Hematopoietic multipotent progenitor cell treated with erythropoietin and hydrocortisone succinate and interleukin-3 and kit ligand, for 6 days (in vitro differentiated cells): Measurements from ENCODE around the gene PPA2.
A peak's percentile ranks its signal among the peaks of the same experiment; 100 is the strongest.
"Not testable (repeated sequence)": the region's sequence is repeated elsewhere in the genome, so short reads cannot be mapped to it uniquely, and the experiment has no call there.

Experiments used
- DNase-seq: peaks from one replicate; pipeline ENCODE4 v3.0.0-alpha.2; 2015

Gene PPA2

DNA sequence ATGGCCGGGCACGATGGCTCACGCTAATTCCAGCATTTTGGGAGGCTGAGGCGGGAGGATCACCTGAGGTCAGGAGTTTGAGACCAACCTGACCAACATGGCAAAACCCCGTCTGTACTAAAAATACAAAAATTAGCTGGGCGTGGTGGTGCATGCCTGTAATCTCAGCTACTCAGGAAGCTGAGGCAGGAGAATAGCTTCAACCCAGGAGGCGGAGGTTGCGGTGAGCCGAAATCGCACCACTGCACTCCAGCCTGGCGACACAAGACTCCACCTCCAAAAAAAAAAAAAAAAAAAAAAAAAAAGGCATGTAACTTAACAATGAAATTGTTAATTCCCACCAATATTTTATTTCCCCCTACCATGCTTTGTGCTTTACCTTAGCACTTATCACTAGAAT, 15.3 kb downstream of the PPA2 start:
- DNase-seq: not testable (repeated sequence)

GRCh38 chr4:105458001-105458400, 15.9 kb downstream of the PPA2 start:
- DNase-seq: no peak

DNA sequence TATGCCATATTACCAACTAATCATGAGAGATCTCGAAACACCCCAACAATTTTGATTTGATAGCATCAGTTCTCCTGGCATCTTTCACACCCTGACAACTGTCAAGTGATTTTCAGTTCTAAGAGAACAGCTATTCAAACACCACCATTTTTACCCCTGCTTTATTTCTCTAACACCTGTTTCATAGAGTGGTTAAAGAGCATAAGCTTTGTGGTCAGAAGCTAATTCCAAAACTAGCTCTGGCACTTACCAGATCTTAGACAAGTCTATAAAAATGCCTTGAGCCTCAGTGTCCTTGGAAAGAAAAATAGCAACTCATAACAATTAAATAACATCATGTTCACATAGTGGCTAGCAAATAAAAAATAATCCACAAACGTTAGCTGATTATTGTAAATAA, 17.9 kb downstream of the PPA2 start:
- no peak for DNase-seq

- DNase-seq: no peak
These were observed 18.7 kb downstream of the PPA2 start for GRCh38 chr4:105455182-105455581.

DNA sequence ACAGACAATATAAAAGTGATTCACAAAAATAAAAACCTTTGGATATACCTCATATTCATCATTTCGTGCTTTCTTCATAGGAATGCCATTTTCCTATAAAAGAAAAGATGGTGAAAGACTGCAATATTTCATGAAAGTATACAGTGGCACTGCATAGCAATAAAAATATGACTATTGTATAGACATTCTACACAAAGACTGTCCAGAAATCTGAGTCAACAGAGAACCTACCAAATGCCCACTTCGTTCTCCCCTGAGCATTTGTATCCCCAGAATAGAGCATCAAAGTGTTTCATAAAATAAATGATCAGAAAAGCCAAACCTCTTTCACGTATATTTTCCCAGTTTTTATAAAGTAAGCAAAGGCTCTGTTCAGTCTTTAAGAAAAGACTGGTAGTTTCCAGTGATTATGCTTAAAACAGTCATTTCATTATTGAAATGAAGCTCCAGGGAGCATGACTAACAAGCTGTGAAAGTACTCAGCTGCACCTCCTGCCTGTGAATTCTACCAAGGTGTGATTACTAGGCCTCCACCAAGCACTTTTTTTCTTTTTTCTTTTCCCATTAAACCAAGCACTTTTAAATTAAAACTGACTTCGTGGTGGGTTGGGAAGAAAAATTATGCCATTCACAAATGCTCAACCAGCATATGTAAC, 20.2 kb downstream of the PPA2 start:
- DNase-seq: no peak

DNA sequence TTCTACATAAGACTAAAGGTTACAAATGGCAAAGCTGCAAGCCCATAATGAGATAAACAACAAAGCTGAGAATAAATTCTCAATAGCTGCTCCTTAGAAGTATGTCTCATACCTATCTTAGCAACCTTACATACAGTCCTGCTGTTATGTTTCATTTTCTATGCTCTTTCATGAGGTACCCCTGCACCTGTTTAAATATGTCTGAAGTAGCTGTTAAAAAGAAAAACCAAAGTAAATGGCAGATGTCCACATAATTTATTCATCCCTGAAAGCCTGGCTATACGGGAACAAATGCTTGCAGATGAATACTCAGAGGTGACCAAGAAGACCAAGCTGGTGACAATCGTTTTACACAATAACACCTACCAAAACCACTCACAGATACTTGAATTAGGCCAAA, 22.5 kb downstream of the PPA2 start:
- no peak for DNase-seq

DNA sequence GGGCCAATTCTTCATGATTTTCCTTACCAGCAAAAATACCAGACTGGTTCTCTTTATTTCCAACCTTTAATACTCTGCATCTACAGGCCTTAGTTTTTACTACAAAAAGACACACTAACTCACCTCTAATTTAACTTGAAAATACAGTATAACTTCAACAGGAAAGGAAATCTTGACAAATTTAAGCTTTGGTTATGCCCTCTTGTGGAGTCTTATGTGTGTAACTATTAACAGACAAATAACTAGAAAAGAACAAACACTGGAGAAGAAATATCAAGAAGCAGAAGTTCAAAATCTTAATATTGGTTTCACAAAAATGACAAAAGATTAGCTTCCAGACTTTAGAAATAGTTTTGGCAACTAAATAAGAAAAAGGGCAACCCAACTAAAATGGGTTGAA, 33.0 kb downstream of the PPA2 start:
- DNase-seq: no peak

- no peak for DNase-seq
These were observed 36.2 kb downstream of the PPA2 start for GRCh38 chr4:105437637-105438036.

GRCh38 chr4:105436414-105436813, 37.4 kb downstream of the PPA2 start:
- no peak for DNase-seq

GRCh38 chr4:105434940-105435339, 38.9 kb downstream of the PPA2 start:
- DNase-seq: no peak

- DNase-seq: no peak
These were observed 40.4 kb downstream of the PPA2 start for GRCh38 chr4:105433421-105433820.

DNA sequence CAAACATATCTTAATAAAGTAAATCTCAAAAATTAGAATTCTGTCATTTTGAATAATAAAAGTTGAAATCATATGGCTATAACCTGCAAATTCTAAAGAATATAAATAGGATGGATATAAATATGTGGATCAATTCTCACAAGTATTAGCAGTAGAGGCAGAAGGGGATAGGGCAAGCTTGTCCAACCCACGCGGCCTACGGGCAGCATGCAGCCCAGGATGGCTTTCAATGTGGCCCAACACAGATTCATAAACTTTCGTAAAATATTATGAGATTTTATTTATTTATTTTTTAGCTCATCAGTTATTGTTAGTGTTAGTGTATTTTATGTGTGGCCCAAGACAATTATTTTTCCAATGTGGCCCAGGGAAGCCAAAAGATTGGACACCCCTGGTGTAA, 41.4 kb downstream of the PPA2 start:
- DNase-seq: no peak

GRCh38 chr4:105430811-105431210, 43.1 kb downstream of the PPA2 start:
- no peak for DNase-seq

DNA sequence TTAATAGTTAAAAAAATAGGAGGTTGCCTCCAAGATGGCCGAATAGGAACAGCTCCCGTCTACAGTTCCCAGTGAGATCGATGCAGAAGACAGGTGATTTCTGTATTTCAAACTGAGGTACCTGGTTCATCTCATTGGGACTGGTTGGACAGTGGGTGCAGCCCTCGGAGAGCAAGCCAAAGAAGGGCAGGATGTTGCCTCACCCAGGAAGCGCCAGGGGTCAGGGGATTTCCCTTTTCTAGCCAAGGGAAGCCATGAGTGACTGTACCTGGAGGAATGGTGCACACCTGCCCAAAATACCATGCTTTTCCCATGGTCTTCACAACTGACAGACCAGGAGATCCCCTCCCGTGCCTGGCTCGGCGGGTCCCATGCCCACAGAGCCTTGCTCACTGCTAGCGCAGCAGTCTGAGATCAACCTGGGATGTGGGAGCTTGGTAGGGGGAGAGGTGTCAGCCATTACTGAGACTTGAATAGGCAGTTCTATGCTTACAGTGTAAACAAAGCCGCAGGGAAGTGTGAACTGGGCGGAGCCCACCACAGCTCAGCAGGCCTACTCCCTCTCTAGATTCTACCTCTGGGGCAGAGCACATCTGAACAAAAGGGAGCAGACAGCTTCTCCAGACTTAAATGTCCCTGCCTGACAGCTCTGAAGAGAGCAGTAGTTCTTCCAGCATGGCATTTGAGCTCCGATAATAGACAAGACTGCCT, 47.5 kb downstream of the PPA2 start:
- DNase-seq: no peak

DNA sequence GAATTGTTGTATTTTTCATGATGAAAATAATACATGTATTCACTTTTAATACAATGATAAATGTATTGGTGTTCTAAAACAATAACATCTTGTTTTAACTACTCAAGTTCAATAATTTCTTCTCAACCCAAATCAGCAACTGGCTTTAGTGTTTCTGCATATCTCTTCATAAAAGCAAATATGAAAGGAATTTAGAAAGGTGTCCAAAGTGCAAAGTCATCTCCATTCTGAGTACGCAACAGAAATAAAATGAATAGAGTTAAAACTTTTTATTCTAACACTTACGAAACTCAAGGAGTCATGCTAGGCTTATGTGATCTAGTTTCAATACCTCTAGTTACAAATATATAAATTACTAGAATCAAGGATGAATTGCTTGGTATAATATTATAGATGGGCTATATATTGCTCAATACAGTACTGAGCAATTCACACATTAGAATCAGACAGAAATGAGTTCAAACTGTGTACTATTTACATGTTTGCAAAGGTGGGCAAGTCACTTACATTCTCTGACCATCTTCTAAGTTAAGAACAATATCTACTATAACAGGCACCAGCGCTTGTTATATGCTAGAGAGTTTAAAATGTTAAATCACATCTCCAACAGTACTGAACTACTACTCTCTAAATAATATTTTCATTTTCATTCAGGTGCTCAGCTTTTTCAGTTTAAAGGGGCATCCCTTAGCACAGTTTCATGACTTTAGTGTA, 51.5 kb downstream of the PPA2 start:
- DNase-seq: no peak

DNA sequence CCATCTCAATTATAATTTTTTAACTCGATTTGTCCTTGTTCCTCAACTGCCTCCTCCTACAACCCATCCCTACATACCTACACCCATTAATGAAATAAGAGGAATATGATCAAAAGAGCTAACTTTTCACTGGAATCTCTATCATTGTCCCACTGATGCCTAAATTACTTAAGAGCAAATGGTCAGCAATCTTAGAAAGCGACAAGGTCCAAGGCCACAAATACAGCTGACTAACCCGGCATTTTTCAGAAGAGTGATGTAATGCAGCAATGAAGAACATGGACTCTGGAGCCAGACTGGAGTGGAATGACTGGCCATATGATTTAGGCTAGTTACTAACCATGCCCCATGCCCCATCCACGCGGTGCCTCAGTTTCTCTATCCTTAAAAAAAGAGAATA, 56.2 kb downstream of the PPA2 start:
- DNase-seq: no peak

DNA sequence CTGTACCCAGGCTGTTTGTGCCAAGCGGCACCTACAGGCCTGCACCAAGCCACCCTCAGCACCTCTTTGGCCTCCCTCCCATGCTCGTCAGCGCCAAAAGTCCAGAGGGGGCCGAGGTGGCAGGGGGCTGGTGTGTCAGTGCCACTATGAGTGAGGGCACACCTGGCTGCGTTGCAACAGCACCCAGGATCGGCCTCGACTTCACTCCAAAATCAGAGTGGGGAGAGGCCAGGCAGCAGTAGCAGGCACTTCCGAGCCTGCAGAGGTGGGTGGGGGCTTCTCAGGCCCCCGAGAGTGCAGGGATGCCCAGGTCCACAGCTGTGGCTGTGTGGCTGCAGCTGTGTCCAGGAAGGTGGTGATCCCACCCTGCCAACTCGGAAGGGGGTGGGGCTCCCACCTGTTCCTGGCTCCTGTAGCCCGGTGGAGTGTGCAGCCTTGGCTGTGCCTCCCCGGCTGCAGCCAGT, 58.5 kb downstream of the PPA2 start:
- no peak for DNase-seq

DNA sequence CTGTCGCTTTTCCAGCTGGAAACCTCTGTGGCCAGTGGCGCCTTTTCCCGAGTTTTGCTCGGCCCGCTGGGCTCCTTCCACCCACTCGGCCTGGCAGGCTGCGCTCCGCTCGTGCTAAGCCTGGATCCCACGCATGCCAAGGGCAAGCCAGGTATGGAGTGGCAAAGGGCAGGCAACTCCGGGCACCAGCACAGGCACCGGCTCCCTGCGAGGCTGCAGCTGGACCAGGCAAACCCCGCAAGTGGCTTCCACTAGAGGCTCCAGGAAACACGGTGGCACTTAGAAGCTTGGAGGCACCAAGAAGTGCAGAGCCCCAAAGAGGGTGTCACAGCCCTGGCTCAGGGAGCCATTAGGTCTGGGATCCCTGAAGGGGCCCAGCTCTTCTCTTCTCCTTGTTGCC, 59.5 kb downstream of the PPA2 start:
- DNase-seq: no peak

DNA sequence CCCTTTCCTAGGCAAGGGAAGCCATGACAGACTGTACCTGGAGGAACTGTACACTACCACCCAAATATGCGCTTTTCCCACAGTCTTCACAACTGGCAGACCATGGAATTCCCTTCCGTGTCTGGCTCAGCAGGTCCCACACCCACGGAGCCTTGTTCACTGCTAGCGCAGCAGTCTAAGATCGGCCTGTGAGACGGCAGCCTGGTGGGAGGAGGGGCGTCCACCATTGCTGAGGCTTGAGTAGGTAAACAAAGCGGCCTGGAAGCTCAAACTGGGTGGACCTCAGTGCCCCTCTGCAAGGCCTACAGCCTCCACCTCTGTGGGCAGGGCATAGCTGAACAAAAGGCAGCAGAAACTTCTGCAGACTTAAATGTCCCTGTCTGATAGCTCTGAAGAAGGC, 64.7 kb downstream of the PPA2 start:
- not testable (repeated sequence) for DNase-seq

- no peak for DNase-seq
These were observed 72.8 kb downstream of the PPA2 start for GRCh38 chr4:105400901-105401677.

- DNase-seq: peak; percentile 6
These were observed 74.2 kb downstream of the PPA2 start for GRCh38 chr4:105399532-105400161.

DNA sequence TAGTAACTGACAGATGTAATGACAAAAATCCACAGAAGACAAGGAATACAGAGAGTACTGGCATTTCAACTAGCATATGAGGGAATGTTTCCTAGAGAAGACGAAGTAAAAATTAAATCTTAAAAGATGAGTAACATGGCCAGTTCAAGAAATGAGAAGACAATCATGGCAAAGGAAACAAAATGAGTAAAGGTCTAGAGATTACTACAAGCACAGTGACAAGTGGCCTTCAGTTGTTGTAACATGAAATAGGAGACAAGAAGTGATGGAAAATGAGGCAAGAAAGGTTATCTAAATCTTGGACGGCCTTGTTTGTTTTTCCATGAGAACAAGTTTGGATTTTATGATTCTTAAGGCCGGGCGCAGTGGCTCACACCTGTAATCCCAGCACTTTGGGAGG, 81.0 kb downstream of the PPA2 start:
- DNase-seq: no peak

DNA sequence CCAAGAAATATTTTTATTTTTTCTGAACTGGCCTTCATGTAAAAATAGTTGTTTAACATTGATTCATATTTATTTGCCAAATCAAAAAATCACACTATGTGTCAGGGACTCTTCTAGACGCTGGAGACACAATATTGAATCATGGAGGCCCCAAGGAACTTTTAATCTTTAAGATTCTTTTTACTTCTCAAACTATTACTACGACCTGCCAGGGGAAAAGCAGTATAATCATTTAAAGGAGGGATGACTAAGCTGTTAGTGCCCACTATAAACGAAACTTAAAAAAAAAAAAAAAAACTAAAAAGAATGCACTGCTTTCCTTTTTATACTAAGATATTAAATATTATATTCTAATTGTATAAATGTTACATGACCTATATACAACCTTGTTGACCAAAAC, 84.7 kb downstream of the PPA2 start:
- no peak for DNase-seq
